HAP-1 (cell line): ENCODE results near the gene LSM14B.
A peak's percentile ranks its signal among the peaks of the same experiment; 100 is the strongest.

Source experiments
- DNase-seq, 2 experiments: peaks; one replicate each; pipeline ENCODE4 v3.0.0-alpha.2; 2016 to 2020; ENCODE audit warnings: low spot score in 2 of 2
- H3K27me3 ChIP-seq: fragments of 250-450 bp; sonication (Bioruptor Pico); 2 replicates; pipeline ENCODE4 v1.5.1; 2020; ENCODE audit warnings: low read depth, mild to moderate bottlenecking, moderate library complexity
- H3K36me3 ChIP-seq: fragments of 250-450 bp; sonication (Bioruptor Pico); replicated peaks from 2 replicates; pipeline ENCODE4 v1.5.1; 2020; ENCODE audit warnings: mild to moderate bottlenecking
- H3K4me1 ChIP-seq: fragments of 250-450 bp; sonication (Bioruptor Pico); 2 replicates; pipeline ENCODE4 v1.5.1; 2020; ENCODE audit warnings: mild to moderate bottlenecking
- H3K4me3 ChIP-seq: fragments of 250-450 bp; sonication (Bioruptor Pico); 2 replicates; pipeline ENCODE4 v1.5.1; 2020; ENCODE audit warnings: mild to moderate bottlenecking, moderate library complexity
- H3K9me3 ChIP-seq: fragments of 250-450 bp; sonication (Bioruptor Pico); 2 replicates; pipeline ENCODE4 v1.5.1; 2020; ENCODE audit warnings: mild to moderate bottlenecking, moderate library complexity
- in situ Hi-C: fragments of 300-500 bp; cut with MboI; formaldehyde crosslinking; loops from 3 replicates; pipeline ENCODE4 v1.14.3; 2020; ENCODE audit warnings: low sequenced_read_pairs, inconsistent platforms, mixed read lengths

The LSM14B gene

DNA sequence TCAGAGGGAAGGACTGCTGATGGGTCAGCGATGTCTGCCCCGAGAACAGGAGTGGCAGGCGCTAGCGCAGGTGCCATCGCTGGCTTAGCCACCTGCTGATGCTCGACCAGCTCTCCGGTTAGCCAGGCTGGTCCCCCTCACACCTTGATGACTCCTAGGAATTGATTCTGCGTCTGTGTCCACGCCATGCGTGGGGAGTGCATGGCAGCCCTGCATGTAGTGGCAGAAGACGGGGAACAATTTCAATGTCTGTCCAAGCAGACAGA, 28.0 kb downstream of the LSM14B start:
- Histone ChIP-seq H3K4me3 (no peak overlapping the region), H3K4me1 (no peaks in the 10 kb centered on the region), H3K9me3 (peaks cover 2% of the 10 kb centered on the region; the same call in 1 of the 2 replicates), H3K27me3 (no peaks in the 10 kb centered on the region), H3K36me3 (peaks cover 8% of the 10 kb centered on the region; the same call in 1 of the 2 replicates)
- in situ Hi-C loops, result no loop called here
- DNase-seq, result no peak

DNA sequence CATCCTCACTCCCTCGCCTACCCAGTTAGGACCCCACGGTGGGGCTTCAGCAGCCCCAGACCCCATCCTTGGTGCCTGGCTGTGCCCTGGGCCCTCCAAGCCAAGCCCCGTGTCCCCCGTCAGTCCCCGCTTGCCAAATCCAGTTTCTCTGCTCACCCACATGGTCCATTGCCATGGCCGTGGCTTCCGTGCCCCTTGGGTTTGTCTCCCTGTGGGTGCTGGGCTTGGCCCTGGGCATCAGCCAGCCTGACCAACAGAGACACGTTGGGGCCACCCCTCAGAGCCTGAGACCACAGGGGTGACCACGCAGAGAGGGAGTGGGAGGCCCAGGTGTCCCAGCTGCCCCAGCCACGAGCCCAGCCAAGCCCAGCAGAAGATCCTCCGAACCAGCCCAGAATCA, 28.9 kb downstream of the LSM14B start:
- H3K27me3 ChIP-seq, result no peaks in the 10 kb centered on the region
- in situ Hi-C loops, result no loop called here
- no peak for DNase-seq
- H3K9me3 ChIP-seq, result peaks cover 2% of the 10 kb centered on the region; the same call in 1 of the 2 replicates
- H3K4me3 ChIP-seq, result no peak overlapping the region
- 0 out of 2 replicates have a peak, but pooled peaks cover 8% of the 10 kb centered on the region for H3K36me3 ChIP-seq
- no peaks in the 10 kb centered on the region for H3K4me1 ChIP-seq

GRCh38 chr20:62151835-62152364, 29.6 kb downstream of the LSM14B start:
- Histone ChIP-seq H3K27me3 (no peaks in the 10 kb centered on the region), H3K36me3 (0 out of 2 replicates have a peak, but pooled peaks cover 8% of the 10 kb centered on the region), H3K9me3 (peaks cover 2% of the 10 kb centered on the region; the same call in 1 of the 2 replicates), H3K4me1 (no peaks in the 10 kb centered on the region), H3K4me3 (no peak overlapping the region)
- DNase-seq, result no peak
- in situ Hi-C loops, result no loop called here

DNA sequence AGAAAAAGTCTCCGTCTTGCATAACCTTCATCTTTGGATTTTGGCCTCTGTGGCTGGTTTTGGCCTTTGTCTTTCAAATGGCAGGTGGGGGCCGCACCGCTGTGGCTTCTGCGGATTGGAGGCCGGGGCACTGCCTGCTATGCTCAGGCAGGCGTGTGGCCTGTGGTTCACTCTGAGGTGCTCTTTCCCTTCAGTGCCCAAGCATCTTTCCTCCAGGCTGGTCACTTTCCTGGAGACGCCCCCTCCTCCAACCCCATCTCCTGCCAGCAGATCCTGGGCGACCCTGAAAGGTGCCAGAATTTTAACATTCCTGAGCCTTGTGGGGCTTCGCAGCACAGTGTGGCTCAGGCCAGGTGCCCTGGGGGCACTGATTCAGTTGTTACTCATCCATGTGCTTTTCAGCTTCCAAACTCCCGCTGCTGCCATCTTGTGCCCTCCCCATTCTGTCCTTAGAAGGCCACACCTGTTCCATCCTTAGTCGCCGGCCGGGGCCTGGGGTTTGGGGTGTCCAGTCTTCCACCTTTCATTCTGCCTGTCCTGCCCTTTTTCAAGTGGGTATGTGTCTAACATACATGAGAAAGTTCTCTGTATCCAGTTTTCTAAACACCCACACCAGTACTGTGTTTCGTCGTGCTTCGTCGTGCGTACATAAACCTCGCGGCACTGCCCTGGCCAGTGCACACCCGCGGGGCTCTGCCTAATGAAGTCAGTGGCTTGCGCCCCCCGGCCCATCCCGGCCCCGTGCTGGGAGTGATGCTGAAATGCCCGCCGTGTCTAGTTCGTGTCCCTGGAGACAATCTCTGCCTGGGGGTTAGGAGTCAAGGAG, 33.4 kb downstream of the LSM14B start:
- H3K36me3 ChIP-seq, result 0 out of 2 replicates have a peak, but pooled peaks cover 8% of the 10 kb centered on the region

GRCh38 chr20:62156254-62156556, 33.9 kb downstream of the LSM14B start:
- Histone ChIP-seq H3K9me3 (peaks cover 2% of the 10 kb centered on the region; the same call in 1 of the 2 replicates), H3K4me1 (no peaks in the 10 kb centered on the region), H3K4me3 (no peak overlapping the region), H3K36me3 (peaks cover 10% of the 10 kb centered on the region; the same call in 1 of the 2 replicates), H3K27me3 (no peaks in the 10 kb centered on the region)
- no peak for DNase-seq
- in situ Hi-C loops, result no loop called here

More for the DNA sequence above, 33.4 kb downstream of the LSM14B start:
- DNase-seq, result no peak
- H3K4me3 ChIP-seq, result no peak overlapping the region
- peaks cover 2% of the 10 kb centered on the region; the same call in 1 of the 2 replicates for H3K9me3 ChIP-seq
- in situ Hi-C loops, result no loop called here
- no peaks in the 10 kb centered on the region for H3K4me1 ChIP-seq
- H3K27me3 ChIP-seq, result no peaks in the 10 kb centered on the region

DNA sequence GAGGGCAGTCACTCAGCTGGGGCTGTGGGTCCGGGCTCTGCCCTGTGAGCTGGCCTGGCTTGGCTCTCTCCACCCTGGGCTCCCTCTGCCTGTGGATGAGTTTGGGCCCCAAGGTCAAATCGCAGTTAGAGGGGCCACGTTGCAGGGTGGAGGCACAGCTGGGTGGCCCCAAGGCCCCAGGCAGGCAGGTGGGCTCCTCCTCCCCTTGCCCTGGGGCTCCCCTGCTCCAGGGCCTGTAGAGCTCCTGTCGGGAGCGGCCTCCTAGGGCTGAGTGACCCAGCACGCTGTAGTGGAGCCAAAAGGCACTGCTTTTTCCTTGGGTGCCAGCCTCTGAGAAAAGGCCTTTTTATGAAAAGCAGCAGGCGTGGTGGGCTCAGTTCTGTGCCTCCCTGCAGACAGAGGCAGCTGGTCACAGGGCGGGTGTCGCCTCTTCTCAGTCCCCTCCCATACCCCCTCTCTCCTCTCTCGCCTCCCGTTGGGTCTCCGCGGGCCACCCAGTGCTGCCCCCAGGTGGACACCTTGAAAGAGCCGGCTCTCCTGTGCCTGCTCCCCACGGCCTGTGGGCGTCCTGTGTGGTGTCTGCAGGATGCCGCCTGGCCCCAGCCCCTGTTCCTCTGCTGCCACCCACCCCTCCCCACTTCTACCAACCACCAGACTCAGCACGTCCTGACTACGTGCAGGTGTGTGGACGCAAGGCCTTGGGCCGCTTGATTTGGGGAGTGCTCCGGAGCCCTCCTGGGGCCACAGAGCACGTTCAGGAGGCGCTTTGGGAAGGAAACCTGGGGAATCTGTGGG, 34.5 kb downstream of the LSM14B start:
- no peaks in the 10 kb centered on the region for H3K27me3 ChIP-seq
- in situ Hi-C loops, result no loop called here
- no peak overlapping the region for H3K4me3 ChIP-seq
- H3K36me3 ChIP-seq, result peaks cover 14% of the 10 kb centered on the region; the same call in 1 of the 2 replicates
- H3K9me3 ChIP-seq, result peaks cover 2% of the 10 kb centered on the region; the same call in 1 of the 2 replicates
- DNase-seq, result peak; percentile 45 to 85
- H3K4me1 ChIP-seq, result no peaks in the 10 kb centered on the region

DNA sequence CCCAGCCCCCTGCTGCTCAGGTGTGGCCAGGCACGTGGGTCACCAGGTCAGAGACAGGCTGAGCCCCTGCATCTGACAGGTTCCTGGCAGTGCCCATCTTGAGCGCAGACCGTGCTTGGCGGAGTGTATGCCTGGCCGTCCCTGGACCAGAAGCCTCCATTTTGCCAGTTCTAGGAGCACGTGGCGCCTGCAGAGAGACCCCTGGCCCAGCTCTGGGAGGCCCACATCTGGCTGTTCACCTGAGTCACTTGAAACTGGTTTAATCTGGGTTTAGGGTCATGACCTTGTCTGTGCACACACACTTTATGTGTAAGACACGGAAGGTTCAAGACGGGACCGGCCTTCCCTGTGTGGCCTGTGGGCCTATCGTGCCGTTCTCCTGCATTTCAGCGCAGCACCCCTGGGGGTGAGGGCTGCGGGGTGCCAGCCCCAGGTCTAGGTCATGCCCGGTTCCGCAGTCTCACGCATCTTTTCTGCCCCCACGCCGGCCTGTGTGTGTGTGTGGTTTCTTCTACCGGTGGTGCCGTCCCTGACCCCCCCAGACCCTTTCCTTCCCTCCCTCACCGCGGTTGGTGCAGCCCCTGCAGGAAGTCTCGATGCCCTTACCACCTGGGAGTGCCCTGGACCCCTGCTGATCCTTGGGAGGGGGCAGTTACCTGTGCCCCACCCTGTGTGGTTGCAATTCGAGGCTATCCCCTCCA, 35.3 kb downstream of the LSM14B start:
- Histone ChIP-seq H3K9me3 (peaks cover 2% of the 10 kb centered on the region; the same call in 1 of the 2 replicates), H3K36me3 (peaks cover 15% of the 10 kb centered on the region; the same call in 1 of the 2 replicates), H3K4me1 (no peaks in the 10 kb centered on the region), H3K27me3 (no peaks in the 10 kb centered on the region), H3K4me3 (no peak overlapping the region)
- in situ Hi-C loops, result no loop called here
- DNase-seq, result no peak

DNA sequence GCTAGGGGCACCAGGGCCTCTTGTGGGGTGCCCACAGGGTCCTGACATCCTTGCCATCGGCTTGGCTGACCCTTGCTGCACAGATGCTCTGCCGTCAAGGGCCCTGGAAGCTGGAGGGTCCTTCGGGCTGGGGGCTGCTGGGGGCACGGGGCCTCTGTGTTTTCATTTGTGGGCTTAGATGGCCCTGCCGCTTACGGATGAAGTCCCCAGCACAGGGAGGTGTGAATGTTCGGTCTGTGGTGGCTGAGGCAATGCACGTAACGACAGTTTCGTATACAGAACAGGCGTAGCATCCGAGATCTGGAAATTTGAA, 35.8 kb downstream of the LSM14B start:
- no peaks in the 10 kb centered on the region for H3K27me3 ChIP-seq
- H3K36me3 ChIP-seq, result peaks cover 16% of the 10 kb centered on the region; the same call in 1 of the 2 replicates
- no peak overlapping the region for H3K4me3 ChIP-seq
- in situ Hi-C loops, result no loop called here
- peaks cover 2% of the 10 kb centered on the region; the same call in 1 of the 2 replicates for H3K9me3 ChIP-seq
- DNase-seq, result no peak
- no peaks in the 10 kb centered on the region for H3K4me1 ChIP-seq

DNA sequence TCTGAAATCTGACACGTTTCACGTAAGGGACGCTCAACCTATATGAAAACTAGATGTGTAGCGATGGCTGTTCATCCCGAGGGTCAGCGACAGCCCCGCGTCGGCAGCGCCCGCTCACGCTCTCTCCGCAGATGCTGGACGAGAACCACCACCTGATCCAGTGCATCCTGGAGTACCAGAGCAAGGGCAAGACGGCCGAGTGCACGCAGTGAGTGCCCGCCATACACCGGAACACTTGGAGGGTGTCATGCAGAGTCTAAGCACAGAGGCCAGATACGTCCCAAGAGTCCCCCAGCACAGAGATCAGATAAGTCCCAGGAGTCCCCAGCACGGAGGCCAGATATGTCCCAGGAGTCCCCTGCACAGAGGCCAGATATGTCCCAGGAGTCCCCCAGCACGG, 36.3 kb downstream of the LSM14B start:
- Histone ChIP-seq H3K4me1 (no peaks in the 10 kb centered on the region), H3K4me3 (no peak overlapping the region), H3K9me3 (no peaks in the 10 kb centered on the region), H3K27me3 (no peaks in the 10 kb centered on the region), H3K36me3 (peaks cover 16% of the 10 kb centered on the region; the same call in 1 of the 2 replicates)
- in situ Hi-C loops, result no loop called here
- no peak for DNase-seq

DNA sequence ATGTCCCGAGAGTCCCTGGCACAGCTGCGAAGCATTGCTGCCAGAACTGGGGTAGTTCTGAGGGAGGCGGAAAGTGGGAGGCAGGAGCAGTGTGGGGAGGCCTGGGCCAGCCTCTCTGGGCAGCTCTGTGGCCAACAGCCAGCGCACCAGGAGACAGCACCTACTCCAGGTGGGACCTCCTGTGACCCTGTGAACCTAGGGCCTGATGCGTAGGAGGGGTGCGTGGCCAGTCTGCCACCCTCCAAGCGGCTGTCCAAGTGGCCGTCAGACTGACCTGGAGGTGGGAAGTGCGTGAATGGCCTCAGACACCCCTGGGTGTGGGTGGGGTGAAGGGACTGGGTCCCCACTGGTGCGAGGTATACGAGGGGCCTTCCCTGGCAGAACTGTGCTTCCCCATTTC, 36.8 kb downstream of the LSM14B start:
- Histone ChIP-seq H3K4me3 (no peak overlapping the region), H3K9me3 (no peaks in the 10 kb centered on the region), H3K36me3 (peaks cover 21% of the 10 kb centered on the region; the same call in 1 of the 2 replicates), H3K27me3 (no peaks in the 10 kb centered on the region), H3K4me1 (no peaks in the 10 kb centered on the region)
- DNase-seq, result no peak
- in situ Hi-C loops, result no loop called here

GRCh38 chr20:62159839-62160238, 37.6 kb downstream of the LSM14B start:
- Histone ChIP-seq H3K4me1 (no peaks in the 10 kb centered on the region), H3K36me3 (peaks cover 19% of the 10 kb centered on the region; the same call in 1 of the 2 replicates), H3K27me3 (no peaks in the 10 kb centered on the region), H3K4me3 (no peak overlapping the region), H3K9me3 (no peaks in the 10 kb centered on the region)
- no peak for DNase-seq
- in situ Hi-C loops, result no loop called here

GRCh38 chr20:62160253-62160652, 38.0 kb downstream of the LSM14B start:
- Histone ChIP-seq H3K9me3 (no peaks in the 10 kb centered on the region), H3K4me3 (no peak overlapping the region), H3K27me3 (no peaks in the 10 kb centered on the region), H3K4me1 (no peaks in the 10 kb centered on the region), H3K36me3 (peaks cover 20% of the 10 kb centered on the region; the same call in 1 of the 2 replicates)
- in situ Hi-C loops, result no loop called here
- DNase-seq, result no peak

GRCh38 chr20:62160876-62161275, 38.6 kb downstream of the LSM14B start:
- H3K4me1 ChIP-seq, result no peaks in the 10 kb centered on the region
- H3K27me3 ChIP-seq, result no peaks in the 10 kb centered on the region
- DNase-seq, result no peak
- no peak overlapping the region for H3K4me3 ChIP-seq
- no peaks in the 10 kb centered on the region for H3K9me3 ChIP-seq
- H3K36me3 ChIP-seq, result peaks cover 27% of the 10 kb centered on the region
- in situ Hi-C loops, result no loop called here
